ENCODE measurements around the gene UBE2J2. TPM values are rescaled to one million over a fixed set of nuclear protein-coding genes. Genes with fewer than 3 reads are reported as not detected.

UBE2J2 gene
- total RNA-seq, 1 experiment from 2014 or later = 83.4 TPM

- Histone ChIP-seq H2AFZ (ENCODE audit: low read length) (no peak overlapping the region), H2BK15ac (ENCODE audit: low read depth, low read length) (no peak overlapping the region), H2BK20ac (ENCODE audit: low read depth, low read length, poor library complexity, severe bottlenecking) (no peak overlapping the region), H3K14ac (ENCODE audit: insufficient read depth, low read length) (no peak overlapping the region), H4K91ac (ENCODE audit: insufficient read length, low read depth, low read length) (no peak overlapping the region), H2AK5ac (ENCODE audit: insufficient read length, low read length) (no peak overlapping the region), H3K9me3 (ENCODE audit: control insufficient read depth, low read depth, low read length) (no peaks in the 10 kb centered on the region), H2BK5ac (ENCODE audit: insufficient read length, low read length) (no peak overlapping the region), H3K4me2 (ENCODE audit: insufficient read depth, insufficient read length, low read length) (no peak overlapping the region), H2BK12ac (ENCODE audit: insufficient read length, low read depth, low read length) (no peak overlapping the region), H3K27ac (ENCODE audit: insufficient read length, low read depth, low read length) (no peak overlapping the region), H3K18ac (ENCODE audit: insufficient read length, low read depth, low read length) (no peak overlapping the region), H4K20me1 (ENCODE audit: control insufficient read depth, insufficient read depth, insufficient read length) (peaks cover 5% of the 10 kb centered on the region), H3K56ac (ENCODE audit: insufficient read length, low read depth, low read length) (no peak overlapping the region), H3K4me1 (ENCODE audit: insufficient read depth, low read length) (no peaks in the 10 kb centered on the region), H3K27me3 (ENCODE audit: insufficient read depth, low read length) (no peaks in the 10 kb centered on the region), H2BK120ac (ENCODE audit: low read depth, low read length, poor library complexity, severe bottlenecking) (no peak overlapping the region), H3T11ph (ENCODE audit: low read length) (no peak overlapping the region), H4K5ac (ENCODE audit: insufficient read length, low read depth, low read length) (no peak overlapping the region), H4K8ac (replicated peaks; ENCODE audit: insufficient read length, low read depth, low read length) (no peak overlapping the region), H3K23ac (ENCODE audit: insufficient read length, low read depth, low read length) (no peak overlapping the region), H3K79me1 (ENCODE audit: insufficient read depth, low read depth, low read length, poor library complexity, severe bottlenecking) (peaks cover 8% of the 10 kb centered on the region), H3K9ac (ENCODE audit: extremely low read depth, insufficient read length, low read length) (no peak overlapping the region), H3K4ac (ENCODE audit: low read depth, low read length) (no peak overlapping the region), H3K79me2 (ENCODE audit: insufficient read depth, low read length) (peaks cover 17% of the 10 kb centered on the region; the same call in 1 of the 2 replicates), H3K23me2 (ENCODE audit: insufficient read length, low read depth, low read length, poor library complexity, severe bottlenecking) (peaks cover 8% of the 10 kb centered on the region)
- peaks cover 12 to 33% (median 28%) of the 10 kb centered on the region in 3 experiments; a peak in 6 of 7 replicates for H3K36me3 Mint-ChIP-seq (ENCODE audit: insufficient read depth in 1 of 3, low read depth in 3 of 3)
- WGBS (ENCODE audit: extremely low coverage, insufficient read length, low lambda C conversion rate) = no CpG with 5 or more reads among the region's 10 CpGs
- TF ChIP-seq, protein P1, sequence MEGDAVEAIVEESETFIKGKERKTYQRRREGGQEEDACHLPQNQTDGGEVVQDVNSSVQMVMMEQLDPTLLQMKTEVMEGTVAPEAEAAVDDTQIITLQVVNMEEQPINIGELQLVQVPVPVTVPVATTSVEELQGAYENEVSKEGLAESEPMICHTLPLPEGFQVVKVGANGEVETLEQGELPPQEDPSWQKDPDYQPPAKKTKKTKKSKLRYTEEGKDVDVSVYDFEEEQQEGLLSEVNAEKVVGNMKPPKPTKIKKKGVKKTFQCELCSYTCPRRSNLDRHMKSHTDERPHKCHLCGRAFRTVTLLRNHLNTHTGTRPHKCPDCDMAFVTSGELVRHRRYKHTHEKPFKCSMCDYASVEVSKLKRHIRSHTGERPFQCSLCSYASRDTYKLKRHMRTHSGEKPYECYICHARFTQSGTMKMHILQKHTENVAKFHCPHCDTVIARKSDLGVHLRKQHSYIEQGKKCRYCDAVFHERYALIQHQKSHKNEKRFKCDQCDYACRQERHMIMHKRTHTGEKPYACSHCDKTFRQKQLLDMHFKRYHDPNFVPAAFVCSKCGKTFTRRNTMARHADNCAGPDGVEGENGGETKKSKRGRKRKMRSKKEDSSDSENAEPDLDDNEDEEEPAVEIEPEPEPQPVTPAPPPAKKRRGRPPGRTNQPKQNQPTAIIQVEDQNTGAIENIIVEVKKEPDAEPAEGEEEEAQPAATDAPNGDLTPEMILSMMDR (conservative IDR thresholded peaks at IDR 0.05) = no peak
- peak overlapping the region in 1 of 3 experiments; percentile 78; a peak in 1 of 7 replicates for H3K27ac Mint-ChIP-seq
- H3K4me3 Mint-ChIP-seq = peak overlapping the region; percentile 80 to 88
- no peaks in the 10 kb centered on the region for H3K9me3 Mint-ChIP-seq
- peaks cover 2 to 14% of the 10 kb centered on the region in 2 experiments for H3K4me1 Mint-ChIP-seq
- no peak for DNase-seq
- H3K27me3 Mint-ChIP-seq (ENCODE audit: low read depth) = no peaks in the 10 kb centered on the region
These were observed 49.3 kb upstream of the UBE2J2 start for GRCh38 chr1:1322952-1323351.

Data from H9 (cell line).